Measurements from ENCODE around the gene SLAMF1. TPM values are rescaled to one million over a fixed set of nuclear protein-coding genes. Genes with fewer than 3 reads are reported as not detected.

SLAMF1 gene
- total RNA-seq, 4 donors from 2014 or later, result 0.33 to 2.5 (median 0.76) TPM

DNA sequence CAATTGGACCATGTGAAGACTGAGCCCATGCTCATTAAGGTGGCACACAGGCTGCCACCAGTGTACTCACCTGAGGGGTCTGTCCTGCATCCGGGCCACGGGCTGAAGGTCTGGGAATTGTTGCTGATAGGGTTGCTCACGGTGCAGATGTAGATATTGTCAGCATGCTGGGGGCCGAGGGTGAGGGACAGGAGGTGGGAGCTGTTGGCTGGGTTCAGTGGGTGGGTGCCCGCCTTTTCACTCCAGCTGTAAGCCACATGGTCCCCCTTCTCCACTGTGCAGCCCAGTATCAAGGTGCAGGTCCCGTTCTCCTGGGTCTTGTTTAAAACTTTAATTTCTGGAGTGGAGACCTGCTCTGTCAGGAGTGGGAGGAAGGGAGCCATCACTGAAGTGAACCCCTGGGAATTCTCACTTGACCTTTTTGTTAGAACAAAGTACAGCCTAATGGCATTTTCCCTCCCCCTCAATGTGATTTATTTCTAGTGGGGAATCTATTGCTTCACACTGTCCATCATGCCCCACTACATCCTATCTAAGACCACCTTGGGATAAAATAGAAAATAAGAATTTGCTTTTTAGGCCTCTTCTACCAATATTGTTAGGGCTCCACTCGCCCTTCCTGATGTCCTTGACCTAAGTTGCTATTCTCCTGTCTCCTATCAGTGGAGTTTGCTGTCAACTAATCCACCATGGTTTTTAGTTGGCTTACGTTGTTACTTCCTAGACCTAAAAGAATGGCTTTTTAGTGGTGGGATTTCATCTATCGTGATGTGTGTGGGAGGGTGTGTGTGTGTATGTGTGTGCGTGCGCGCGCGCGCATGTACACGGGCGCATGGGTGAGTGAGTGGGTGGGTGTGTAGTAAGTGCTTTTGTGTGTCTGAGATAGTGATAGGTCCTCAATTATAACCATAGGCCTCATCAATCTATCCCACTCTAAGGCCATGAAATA lies 12.0 kb downstream of the SLAMF1 start:
- Histone ChIP-seq H3K27me3 (no peaks in the 10 kb centered on the region), H3K4me3 (replicated peaks in 1 of 3) (no peak overlapping the region), H3K36me3 (no peaks in the 10 kb centered on the region), H3K4me1 (no peaks in the 10 kb centered on the region), H3K9me3 (no peaks in the 10 kb centered on the region), H3K27ac (no peak overlapping the region)
- DNase-seq, result no peak
- intact Hi-C loops (cut with DNase I), result no loop called here
- WGBS, 2 donors, result 95 to 97% methylated on average over 17 of the region's 17 CpGs
- TF ChIP-seq CTCF (IDR thresholded peaks at IDR 0.05), result no peak
- no peak for TF ChIP-seq POLR2A (IDR thresholded peaks at IDR 0.05)

- Histone ChIP-seq H3K36me3 (no peaks in the 10 kb centered on the region), H3K27ac (no peak overlapping the region), H3K27me3 (no peaks in the 10 kb centered on the region), H3K4me1 (no peaks in the 10 kb centered on the region), H3K9me3 (no peaks in the 10 kb centered on the region), H3K4me3 (replicated peaks in 1 of 3) (no peak overlapping the region)
- intact Hi-C loops (cut with DNase I), result no loop called here
- TF ChIP-seq CTCF (IDR thresholded peaks at IDR 0.05) (no peak), POLR2A (IDR thresholded peaks at IDR 0.05) (no peak)
- no peak for DNase-seq
- WGBS, 2 donors, result 27 to 39% methylated on average over 2 of the region's 2 CpGs
Measured at GRCh38 chr1:160633330-160633903, 13.4 kb downstream of the SLAMF1 start.

DNA sequence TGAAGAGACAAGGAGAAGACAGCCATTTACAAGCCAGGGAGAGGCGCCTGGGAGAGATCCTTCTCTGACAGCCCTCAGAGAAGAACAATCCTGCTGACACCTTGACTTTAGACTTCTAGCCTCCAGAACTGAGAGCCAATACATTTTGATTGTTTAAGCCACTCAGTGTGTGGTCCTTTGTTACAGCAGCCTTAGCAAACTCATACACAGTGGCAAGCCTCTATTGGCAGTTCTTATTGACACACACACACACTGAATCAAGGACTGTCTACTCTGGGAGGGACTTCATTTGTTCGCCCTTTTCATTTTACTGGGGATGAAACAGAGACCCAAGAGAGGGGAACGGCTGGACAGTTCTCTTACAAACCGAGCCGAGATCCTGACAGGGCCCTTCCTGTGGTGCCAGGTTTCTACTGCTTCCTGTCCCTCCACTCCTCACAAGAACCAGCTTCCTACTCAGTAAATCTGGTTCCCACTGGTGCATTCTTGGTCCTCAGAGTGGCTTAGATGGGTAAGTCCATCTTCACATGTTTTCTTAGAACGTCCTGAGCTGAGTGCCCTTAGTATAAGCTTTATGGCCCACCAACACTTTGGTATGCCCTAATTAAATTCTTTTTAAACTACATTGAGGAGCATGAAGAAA lies 14.7 kb downstream of the SLAMF1 start:
- no peak for DNase-seq
- Histone ChIP-seq H3K4me3 (replicated peaks in 1 of 3) (no peak overlapping the region), H3K4me1 (no peaks in the 10 kb centered on the region), H3K27ac (no peak overlapping the region), H3K27me3 (no peaks in the 10 kb centered on the region), H3K36me3 (no peaks in the 10 kb centered on the region), H3K9me3 (no peaks in the 10 kb centered on the region)
- WGBS, 2 donors, result 55 to 66% methylated on average over 6 of the region's 6 CpGs
- TF ChIP-seq POLR2A (IDR thresholded peaks at IDR 0.05) (no peak), CTCF (IDR thresholded peaks at IDR 0.05) (no peak)
- intact Hi-C loops (cut with DNase I), result no loop called here

DNA sequence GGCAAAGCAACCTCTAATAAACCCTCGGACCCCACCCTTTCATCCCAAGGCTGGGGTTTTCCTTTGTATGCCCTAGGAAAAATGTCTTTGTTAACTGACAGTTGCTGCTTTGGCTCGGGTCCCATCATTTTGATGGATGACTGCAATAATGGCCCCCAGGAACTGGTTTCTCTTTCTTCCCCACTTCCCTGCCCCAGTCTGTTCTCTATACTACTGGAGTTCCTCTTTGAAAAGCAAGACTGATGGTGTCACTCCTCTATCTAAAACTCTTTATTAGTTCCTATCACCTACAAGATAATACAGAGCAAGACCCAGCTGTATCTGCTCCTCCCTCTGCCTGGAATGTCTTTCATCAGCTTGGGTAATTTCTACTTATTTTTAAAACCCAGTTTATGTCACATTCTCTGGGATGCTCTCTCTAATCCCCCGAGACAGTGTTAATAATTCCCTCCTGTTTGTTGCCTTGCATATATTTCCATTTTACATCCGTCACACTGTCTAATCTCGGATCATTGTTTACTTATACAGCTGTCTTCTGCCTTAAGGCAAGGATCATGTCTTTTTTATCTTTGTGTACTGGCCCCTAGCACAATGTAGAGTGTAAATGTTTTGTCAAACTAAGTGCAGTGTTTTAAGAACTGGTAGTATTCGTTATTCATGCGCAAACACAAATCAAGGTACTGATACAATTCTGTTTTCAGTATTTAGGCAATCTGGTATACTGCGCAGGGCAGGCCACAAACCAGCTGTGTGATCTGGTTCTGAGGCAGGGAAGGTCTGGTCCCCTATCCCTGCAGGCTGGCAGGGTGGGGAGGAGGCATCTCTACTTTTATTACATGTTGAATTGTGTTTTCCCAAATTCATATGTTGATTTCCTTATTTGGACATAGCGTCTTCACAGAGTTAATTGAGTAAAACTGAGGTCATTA lies 16.1 kb downstream of the SLAMF1 start:
- no peak for TF ChIP-seq POLR2A (IDR thresholded peaks at IDR 0.05)
- TF ChIP-seq CTCF (IDR thresholded peaks at IDR 0.05), result no peak
- no peaks in the 10 kb centered on the region for H3K27me3 ChIP-seq
- no peaks in the 10 kb centered on the region for H3K4me1 ChIP-seq
- H3K27ac ChIP-seq, result no peak overlapping the region
- intact Hi-C loops (cut with DNase I), result no loop called here
- no peak for DNase-seq
- no peaks in the 10 kb centered on the region for H3K36me3 ChIP-seq
- H3K4me3 ChIP-seq (replicated peaks in 1 of 3), result no peak overlapping the region
- 79 to 80% methylated on average over 9 of the region's 9 CpGs for WGBS, 2 donors
- no peaks in the 10 kb centered on the region for H3K9me3 ChIP-seq

Measured in thyroid gland (tissue), 4 donors.